ENCODE measurements around the gene HS3ST2. TPM values are rescaled to one million over a fixed set of nuclear protein-coding genes. Genes with fewer than 3 reads are reported as not detected.

The HS3ST2 gene
- total and polyA plus RNA-seq, 2 experiments from 2014 or later: 1.4 to 3.2 TPM

- peaks cover 8% of the 10 kb centered on the region for H3K27me3 Mint-ChIP-seq (ENCODE audit: insufficient read depth, low read depth, poor library complexity)
- Histone ChIP-seq H3K4me2 (no peak overlapping the region), H3K4me3 (no peak overlapping the region), H2AFZ (no peak overlapping the region), H3K4me1 (ENCODE audit: insufficient read depth) (no peaks in the 10 kb centered on the region), H3K9me2 (ENCODE audit: insufficient read depth) (no peaks in the 10 kb centered on the region), H3K27me3 (ENCODE audit: insufficient read depth) (no peaks in the 10 kb centered on the region), H3F3A (replicated peaks; ENCODE audit: low read depth) (no peaks in the 10 kb centered on the region), H4K20me1 (replicated peaks; ENCODE audit: insufficient read depth) (no peaks in the 10 kb centered on the region), H3K27ac (ENCODE audit: low read depth) (no peak overlapping the region), H3K36me3 (ENCODE audit: insufficient read depth) (no peaks in the 10 kb centered on the region), H3K79me2 (replicated peaks; ENCODE audit: insufficient read depth) (no peaks in the 10 kb centered on the region)
- no peak overlapping the region for H3K27ac Mint-ChIP-seq
- no peak for DNase-seq (ENCODE audit: low spot score)
- TF ChIP-seq JUNB (IDR thresholded peaks at IDR 0.05; ENCODE audit: unreplicated experiment) (no peak), ETS1 (IDR thresholded peaks at IDR 0.05) (no peak), ZNF114 (CRISPR knock-in tag; IDR thresholded peaks at IDR 0.05) (no peak), CREB1 (CRISPR knock-in tag; IDR thresholded peaks at IDR 0.05; ENCODE audit: low read depth) (no peak), ZNF331 (CRISPR knock-in tag; IDR thresholded peaks at IDR 0.05; ENCODE audit: low read depth) (no peak), CTCF (conservative IDR thresholded peaks at IDR 0.05; ENCODE audit: low read depth in 2 of 2) (no peak), EZH2 (IDR thresholded peaks at IDR 0.05; ENCODE audit: low read depth, unreplicated experiment) (no peak), POLR2AphosphoS5 (IDR thresholded peaks at IDR 0.05; ENCODE audit: low read depth) (no peak), EZH2phosphoT487 (IDR thresholded peaks at IDR 0.05; ENCODE audit: unreplicated experiment) (no peak), ZNF462 (CRISPR knock-in tag; IDR thresholded peaks at IDR 0.05) (no peak)
- H3K9me3 Mint-ChIP-seq: peaks cover 2% of the 10 kb centered on the region; the same call in 1 of the 3 replicates
- no peaks in the 10 kb centered on the region for H3K36me3 Mint-ChIP-seq (ENCODE audit: low read depth)
- ATAC-seq: no peak
- no peak overlapping the region for H3K4me3 Mint-ChIP-seq
- H3K4me1 Mint-ChIP-seq: no peaks in the 10 kb centered on the region; the same call in 2 of the 3 replicates
Observed at GRCh38 chr16:22874394-22874793, 60.4 kb downstream of the HS3ST2 start.

Data from GM23338 (cell line).